Ammon's horn (tissue), 1 donor: ENCODE data around the gene TXNRD2.
A peak's percentile ranks its signal among the peaks of the same experiment; 100 is the strongest.

ENCODE experiments used
- DNase-seq: peaks from one replicate; pipeline ENCODE4 v3.0.0-alpha.2; 2016; ENCODE audit warnings: low spot score

TXNRD2 gene

DNA sequence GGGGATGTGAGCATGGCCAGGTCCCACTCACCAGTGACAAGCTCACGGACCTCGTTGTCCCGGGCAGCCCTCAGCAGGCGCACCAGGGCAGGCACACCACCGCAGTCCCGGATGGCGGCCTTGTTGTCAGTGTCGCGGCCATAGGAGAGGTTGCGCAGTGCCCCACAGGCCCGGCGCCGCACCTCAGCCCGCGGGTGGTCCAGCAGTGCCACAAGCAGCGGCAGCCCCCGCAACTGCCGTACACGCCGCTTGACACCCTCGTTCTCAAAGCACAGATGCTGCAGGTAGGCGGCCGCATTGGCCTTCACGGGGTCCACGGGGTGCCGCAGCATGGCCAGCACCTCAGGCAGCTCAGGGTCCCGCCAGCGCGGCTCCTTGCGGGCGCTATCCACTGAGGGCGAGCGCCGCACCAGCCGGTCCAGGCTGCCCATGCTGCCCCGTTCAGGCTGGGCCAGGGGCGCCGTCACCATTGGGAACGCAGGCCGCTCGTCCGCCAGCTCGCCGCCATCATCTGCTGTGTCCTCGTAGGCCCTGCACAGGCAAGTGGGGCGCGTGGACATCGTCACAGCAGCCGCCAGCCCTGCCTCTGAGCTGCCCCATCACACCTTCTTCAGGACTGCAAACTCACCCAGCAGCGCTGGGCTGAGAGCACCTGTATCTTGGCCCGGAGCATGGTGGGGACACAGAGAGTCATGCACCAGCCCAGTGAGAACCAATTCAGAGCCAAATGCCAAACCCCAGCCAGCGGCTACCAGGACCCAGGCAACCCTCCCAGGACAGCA is 38.3 kb upstream of the TXNRD2 start:
- no peak for DNase-seq

GRCh38 chr22:19978748-19979147 is 37.1 kb upstream of the TXNRD2 start:
- no peak for DNase-seq

- DNase-seq = no peak
Measured at GRCh38 chr22:19977296-19978243, 36.0 kb upstream of the TXNRD2 start.

DNA sequence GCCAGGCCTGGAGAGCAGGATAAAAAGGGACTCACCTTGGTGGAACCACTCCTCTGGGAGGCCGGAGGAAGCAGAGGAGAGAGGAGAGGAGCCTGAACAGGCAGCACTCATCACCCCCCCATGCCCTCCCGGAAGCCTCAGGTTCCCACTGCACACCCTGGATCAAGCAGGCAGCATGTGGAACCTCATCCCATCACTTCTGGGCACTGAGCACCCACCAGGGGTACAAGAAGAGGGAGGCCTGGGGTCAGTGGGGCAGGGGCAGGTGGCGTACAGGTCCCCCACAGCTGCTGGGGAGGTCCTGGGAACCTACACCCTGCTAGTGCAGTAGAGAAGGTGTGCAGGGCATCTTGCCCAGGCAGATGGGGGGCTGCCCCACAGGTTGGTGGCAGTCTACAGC is 35.1 kb upstream of the TXNRD2 start:
- DNase-seq = no peak

DNA sequence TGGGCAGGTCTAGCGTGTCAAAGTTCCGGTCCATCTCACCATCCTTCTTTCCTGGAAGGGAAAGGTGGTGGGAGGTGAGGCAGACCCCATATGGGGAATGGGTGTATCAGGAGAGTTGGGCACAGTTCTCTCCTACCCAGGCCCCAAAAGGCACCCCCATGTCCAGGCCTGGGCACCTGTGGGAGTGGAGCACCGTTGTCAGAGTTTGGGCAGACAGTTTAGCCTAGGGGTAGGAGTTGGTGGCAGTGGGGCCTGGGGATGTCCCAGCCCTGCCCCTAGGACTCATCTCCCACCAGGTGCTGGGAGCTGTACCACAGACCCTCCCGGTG is 34.1 kb upstream of the TXNRD2 start:
- no peak for DNase-seq

- no peak for DNase-seq
Measured at GRCh38 chr22:19974935-19975706, 33.5 kb upstream of the TXNRD2 start.

DNA sequence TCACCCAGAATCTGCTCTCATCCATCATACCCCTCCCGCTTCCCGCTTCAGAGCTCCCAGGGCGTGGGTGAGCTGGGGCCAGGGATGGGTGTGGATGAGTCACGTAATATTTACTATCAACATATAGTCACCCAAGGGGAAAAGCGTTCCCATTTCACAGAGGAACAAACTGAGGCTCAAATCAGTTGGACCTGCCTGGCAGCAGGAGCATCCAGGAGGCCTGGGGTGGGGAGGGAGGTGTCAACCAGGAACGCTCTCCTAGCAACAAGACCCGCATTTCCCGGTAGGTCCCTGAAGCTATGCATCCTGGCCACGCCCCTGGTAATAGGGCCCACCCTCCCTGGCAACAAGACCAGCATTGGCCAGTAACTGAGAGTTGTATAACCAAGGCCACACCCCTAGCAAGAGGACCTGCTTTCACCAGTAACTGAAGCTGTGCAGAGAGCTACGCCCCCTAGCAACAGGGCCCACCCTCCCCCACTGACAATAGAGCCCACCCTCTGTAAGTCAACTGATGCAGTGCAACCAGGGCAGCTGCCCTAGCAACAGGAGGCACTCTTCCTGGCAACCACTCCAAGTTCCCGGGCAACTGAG is 32.7 kb upstream of the TXNRD2 start:
- peak; percentile 69 for DNase-seq

GRCh38 chr22:19973551-19974267 is 32.1 kb upstream of the TXNRD2 start:
- DNase-seq = no peak

DNA sequence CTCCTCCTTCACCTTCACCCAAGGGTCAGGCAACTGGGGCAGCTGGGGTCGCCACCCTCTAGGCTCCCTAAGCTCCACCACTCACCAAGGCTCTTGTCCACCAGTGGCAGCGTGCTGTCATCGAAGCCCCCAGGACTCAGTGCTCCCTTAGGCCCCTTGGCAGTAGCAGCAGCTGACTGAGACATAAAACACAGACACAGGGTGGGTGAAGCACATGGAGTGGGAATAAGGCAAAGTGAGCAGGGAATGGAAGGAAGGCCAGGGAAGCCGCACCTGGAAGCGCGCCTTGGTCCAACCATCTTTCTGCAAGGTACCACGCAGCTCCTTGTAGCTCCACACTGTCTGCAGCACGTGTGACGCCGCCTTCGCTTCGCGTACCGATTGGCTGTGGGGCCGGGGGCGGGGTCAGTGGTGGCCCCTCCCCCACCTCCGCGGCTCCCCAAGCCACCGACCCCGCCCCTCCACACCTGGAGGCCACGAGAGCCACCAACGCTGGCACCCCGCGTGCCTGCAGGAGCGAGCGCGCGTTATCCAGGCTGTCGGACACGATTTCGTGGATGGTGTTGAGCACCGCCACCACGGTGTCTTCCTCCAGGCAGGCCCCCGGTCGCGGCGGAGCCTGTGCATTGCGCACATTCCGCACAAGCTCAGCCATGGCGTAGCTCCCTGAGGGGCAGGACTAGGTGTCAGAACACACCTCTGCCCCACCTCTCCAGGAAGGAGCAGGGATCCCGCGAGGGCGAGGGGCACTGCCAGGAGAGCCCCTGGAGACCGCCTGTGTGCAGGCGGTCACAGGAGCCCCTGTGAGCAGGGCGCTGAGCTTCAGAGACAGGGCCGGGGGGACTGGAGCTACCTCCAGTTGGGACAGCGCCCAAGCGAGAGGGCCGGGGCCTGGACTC is 31.3 kb upstream of the TXNRD2 start:
- DNase-seq = no peak

GRCh38 chr22:19972251-19972650 is 30.6 kb upstream of the TXNRD2 start:
- DNase-seq = no peak

- no peak for DNase-seq
Measured at GRCh38 chr22:19971276-19972124, 29.9 kb upstream of the TXNRD2 start.

DNA sequence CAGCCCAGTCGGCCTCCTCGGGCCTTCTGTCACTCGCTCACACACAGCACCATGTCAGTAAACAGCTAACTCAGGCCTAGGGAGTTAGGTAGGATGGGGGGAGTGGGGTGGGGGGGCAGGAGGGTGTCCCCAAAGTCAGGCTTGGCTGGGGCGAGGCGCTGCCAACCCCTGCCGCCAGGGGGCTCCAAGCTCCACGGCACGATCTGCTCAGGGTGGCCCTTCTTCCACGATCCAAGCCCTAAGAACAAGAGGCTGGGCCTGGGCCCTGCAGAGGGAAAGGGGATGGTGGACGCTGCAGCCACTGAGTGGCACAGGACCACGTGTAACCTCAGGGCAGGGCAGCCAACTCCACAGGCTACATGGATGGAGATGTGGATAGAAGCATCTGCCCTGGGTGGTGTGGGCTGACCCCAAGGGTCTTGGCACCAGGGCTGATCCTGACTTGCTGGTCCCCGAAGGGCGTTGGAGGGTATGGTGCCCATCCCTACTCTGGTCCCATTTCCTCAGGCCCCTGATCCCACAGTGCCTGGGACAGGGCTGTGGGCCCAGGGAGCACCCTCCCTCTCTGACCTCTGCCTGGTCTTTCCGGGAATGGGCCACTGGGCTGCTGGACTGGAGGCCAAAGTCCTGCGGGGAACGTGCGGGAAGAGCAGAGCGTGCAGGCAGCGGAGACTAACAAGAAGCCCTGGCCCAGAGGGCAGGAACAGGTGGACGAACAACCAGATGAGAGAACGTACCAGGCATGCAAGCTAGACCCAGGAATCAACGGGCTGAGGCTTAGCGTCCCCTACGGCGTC is 29.1 kb upstream of the TXNRD2 start:
- DNase-seq = peak; percentile 78

DNA sequence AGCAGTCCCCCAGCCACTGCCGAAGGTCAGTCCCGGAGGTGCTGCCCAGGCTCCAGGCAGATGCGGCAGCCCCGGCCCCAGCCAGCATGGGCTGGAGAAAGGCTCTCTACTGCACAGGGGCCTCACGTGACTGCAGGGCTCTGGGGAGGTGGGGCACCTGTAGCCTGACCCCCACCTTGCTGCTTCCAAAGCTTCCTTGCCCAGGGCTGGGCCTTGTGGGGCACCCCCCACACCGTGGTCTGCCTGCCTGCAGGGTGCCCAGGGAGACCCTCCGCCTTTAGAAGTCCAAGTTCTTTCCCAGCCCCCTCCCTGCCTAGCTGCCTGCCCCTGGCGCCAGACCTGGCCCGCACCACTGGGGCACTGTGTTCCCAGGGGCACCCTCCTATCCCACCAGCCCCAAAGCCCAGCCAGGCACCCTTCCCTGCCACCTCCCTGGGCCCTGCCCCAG is 28.4 kb upstream of the TXNRD2 start:
- no peak for DNase-seq

DNA sequence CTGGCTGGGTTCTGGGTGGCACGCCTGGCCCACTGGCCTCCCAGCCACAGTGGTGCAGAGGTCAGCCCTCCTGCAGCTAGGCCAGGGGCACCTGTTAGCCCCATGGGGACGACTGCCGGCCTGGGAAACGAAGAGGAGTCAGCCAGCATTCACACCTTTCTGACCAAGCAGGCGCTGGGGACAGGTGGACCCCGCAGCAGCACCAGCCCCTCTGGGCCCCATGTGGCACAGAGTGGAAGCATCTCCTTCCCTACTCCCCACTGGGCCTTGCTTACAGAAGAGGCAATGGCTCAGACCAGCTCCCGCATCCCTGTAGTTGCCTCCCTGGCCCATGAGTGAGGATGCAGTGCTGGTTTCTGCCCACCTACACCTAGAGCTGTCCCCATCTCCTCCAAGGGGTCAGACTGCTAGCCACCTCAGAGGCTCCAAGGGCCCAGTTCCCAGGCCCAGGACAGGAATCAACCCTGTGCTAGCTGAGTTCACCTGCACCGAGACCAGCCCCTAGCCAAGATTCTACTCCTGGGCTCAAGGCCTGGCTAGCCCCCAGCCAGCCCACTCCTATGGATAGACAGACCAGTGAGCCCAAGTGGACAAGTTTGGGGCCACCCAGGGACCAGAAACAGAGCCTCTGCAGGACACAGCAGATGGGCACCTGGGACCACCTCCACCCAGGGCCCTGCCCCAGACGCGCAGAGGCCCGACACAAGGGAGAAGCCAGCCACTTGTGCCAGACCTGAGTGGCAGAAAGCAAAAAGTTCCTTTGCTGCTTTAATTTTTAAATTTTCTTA is 27.7 kb upstream of the TXNRD2 start:
- DNase-seq = no peak

DNA sequence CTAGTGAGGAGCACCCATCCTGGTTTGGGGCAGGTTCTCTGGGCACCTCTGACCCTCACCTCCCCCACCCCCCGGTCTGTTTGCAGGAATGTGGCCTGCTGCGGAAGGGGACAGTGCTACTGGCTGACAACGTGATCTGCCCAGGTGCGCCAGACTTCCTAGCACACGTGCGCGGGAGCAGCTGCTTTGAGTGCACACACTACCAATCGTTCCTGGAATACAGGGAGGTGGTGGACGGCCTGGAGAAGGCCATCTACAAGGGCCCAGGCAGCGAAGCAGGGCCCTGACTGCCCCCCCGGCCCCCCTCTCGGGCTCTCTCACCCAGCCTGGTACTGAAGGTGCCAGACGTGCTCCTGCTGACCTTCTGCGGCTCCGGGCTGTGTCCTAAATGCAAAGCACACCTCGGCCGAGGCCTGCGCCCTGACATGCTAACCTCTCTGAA is 26.9 kb upstream of the TXNRD2 start:
- no peak for DNase-seq

- DNase-seq = no peak
Measured at GRCh38 chr22:19967850-19968449, 26.3 kb upstream of the TXNRD2 start.
